Measurements from ENCODE around the gene WHRN. TPM values are rescaled to one million over a fixed set of nuclear protein-coding genes. Genes with fewer than 3 reads are reported as not detected.

WHRN gene
- total and polyA plus RNA-seq, 2 of the 8 experiments (the other 6 are each of a cell fraction or from before 2014, with no cell fraction given) = 4.4 to 7.7 TPM

- H4K5ac ChIP-seq (ENCODE audit: insufficient read length, low read depth, low read length) = no peak overlapping the region
- no peak overlapping the region for H2BK15ac ChIP-seq (ENCODE audit: low read length)
- ChIA-PET CTCF (ENCODE audit: partially characterized antibody) (interaction anchor here (0.6 to 3.0 kb wide), 5 partner anchors 12 to 201 kb away, joined by 3 to 7 read pairs (median 4); no protein-coding TSS in a partner anchor), POLR2A (ENCODE audit: partially characterized antibody) (interaction anchor here (0.6 to 0.7 kb wide), 2 partner anchors 39 to 143 kb away, joined by 3 read pairs; no protein-coding TSS in a partner anchor)
- DNase-seq (ENCODE audit: low read depth in 1 of 2, low spot score in 2 of 2) (no peak), FAIRE-seq (no peak)
- no peak overlapping the region for H2BK120ac ChIP-seq (replicated peaks; ENCODE audit: low read depth, low read length)
- no peak overlapping the region for H3K14ac ChIP-seq (ENCODE audit: insufficient read length)
- 0 out of 2 replicates have a peak overlapping the region, but pooled peaks have one; percentile 2 for H2BK5ac ChIP-seq (ENCODE audit: low read depth, low read length)
- no peak overlapping the region for H3K9ac ChIP-seq (replicated peaks in 1 of 4; ENCODE audit: extremely low read depth in 1 of 4, low read depth in 3 of 4, low read length in 3 of 4)
- 89% methylated on average over 12 of the region's 12 CpGs; no CpG with 5 or more reads in 1 of the 2 experiments for WGBS, 2 experiments (ENCODE audit: extremely low coverage in 1 of 2, insufficient coverage in 1 of 2, insufficient read length in 1 of 2, insufficient replicate concordance in 2 of 2, low coverage in 1 of 2, low lambda C conversion rate in 2 of 2, missing lambda C conversion rate in 1 of 2)
- H3K36me3 ChIP-seq (ENCODE audit: control insufficient read depth in 2 of 4, insufficient read depth in 4 of 4, low read length in 3 of 4) = no peaks in the 10 kb centered on the region
- H2BK20ac ChIP-seq (ENCODE audit: low read length) = no peak overlapping the region
- no peaks in the 10 kb centered on the region for H3K27me3 ChIP-seq (replicated peaks in 1 of 4; ENCODE audit: control insufficient read depth in 3 of 4, extremely low read depth in 1 of 4, insufficient read depth in 3 of 4, low read length in 3 of 4)
- H2AK5ac ChIP-seq (ENCODE audit: low read depth, low read length) = no peak overlapping the region
- H3K23ac ChIP-seq (ENCODE audit: insufficient read length) = no peak overlapping the region
- no peak overlapping the region for H3K18ac ChIP-seq (ENCODE audit: extremely low read depth, low read length)
- H3K79me2 ChIP-seq (ENCODE audit: control insufficient read depth in 1 of 2, insufficient read depth in 2 of 2, low read length in 2 of 2) = no peaks in the 10 kb centered on the region
- no peaks in the 10 kb centered on the region for H3K23me2 ChIP-seq (ENCODE audit: low read depth, low read length)
- no peak overlapping the region for H4K8ac ChIP-seq (ENCODE audit: extremely low read depth, insufficient read depth, low read length)
- TF ChIP-seq EZH2 (IDR thresholded peaks at IDR 0.05; ENCODE audit: low read depth, low read length, severe bottlenecking) (no peak), PHF8 (conservative IDR thresholded peaks at IDR 0.05; ENCODE audit: low read depth, low read length) (no peak), KDM4A (IDR thresholded peaks at IDR 0.05; ENCODE audit: low read depth, low read length, severe bottlenecking) (no peak), CTCF (IDR thresholded peaks at IDR 0.05; ENCODE audit: control extremely low read depth in 1 of 3, insufficient read depth in 1 of 3, low read depth in 1 of 3, low read length in 3 of 3) (no peak)
- no peak overlapping the region for H3K56ac ChIP-seq (replicated peaks; ENCODE audit: insufficient read length, low read depth, low read length)
- H2BK12ac ChIP-seq (ENCODE audit: low read depth, low read length) = no peak overlapping the region
- H3K9me3 ChIP-seq (ENCODE audit: insufficient read depth in 2 of 2, low read depth in 1 of 2, low read length in 1 of 2) = no peaks in the 10 kb centered on the region
- no peaks in the 10 kb centered on the region for H3K79me1 ChIP-seq (ENCODE audit: low read depth, low read length)
- peaks cover 1 to 6% (median 4%) of the 10 kb centered on the region in 4 experiments; a peak in 3 of 7 replicates for H3K4me1 ChIP-seq (replicated peaks in 1 of 4; ENCODE audit: control insufficient read depth in 3 of 4, insufficient read depth in 4 of 4, low read length in 3 of 4)
- H4K91ac ChIP-seq (replicated peaks; ENCODE audit: insufficient read length, low read length) = peak overlapping the region; percentile 11
- H2AFZ ChIP-seq (ENCODE audit: low read length) = no peak overlapping the region
- H3K27ac ChIP-seq (ENCODE audit: low read depth, low read length) = no peak overlapping the region
- peaks cover 0 to 1% of the 10 kb centered on the region in 2 experiments for H4K20me1 ChIP-seq (replicated peaks in 1 of 2; ENCODE audit: control insufficient read depth in 1 of 2, insufficient read depth in 2 of 2, low read length in 2 of 2)
- H3K4ac ChIP-seq (replicated peaks; ENCODE audit: insufficient read length, low read depth, low read length) = no peak overlapping the region
- no peak overlapping the region for H3K4me3 ChIP-seq (ENCODE audit: extremely low read depth in 1 of 4, insufficient read depth in 2 of 4, low read depth in 3 of 4, low read length in 4 of 4)
- H3K4me2 ChIP-seq (ENCODE audit: insufficient read depth in 1 of 2, low read depth in 2 of 2, low read length in 2 of 2) = no peak overlapping the region
These were observed 52.8 kb downstream of the WHRN start for GRCh38 chr9:114452219-114453165.

Data from H1 (cell line).